ENCODE data around the gene GTF2F1. TPM values are rescaled to one million over a fixed set of nuclear protein-coding genes. Genes with fewer than 3 reads are reported as not detected.

Gene GTF2F1
- total and polyA plus RNA-seq, 9 of the 15 experiments (the other 6 are each of a cell fraction or from before 2014, with no cell fraction given) = 4.7 to 75.4 (median 68.4) TPM

GRCh38 chr19:6362027-6362350 lies 31.0 kb downstream of the GTF2F1 start:
- intact Hi-C loops (cut with micrococcal nuclease) (no loop called here), in situ Hi-C loops (cut with MboI) (no loop called here)
- no TSS peak for BruUV-seq (replicated peaks)
- Histone ChIP-seq H3K27me3 (ENCODE audit: control insufficient read depth in 2 of 2, insufficient read depth in 2 of 2, low read length in 2 of 2) (no peaks in the 10 kb centered on the region), H3K9me3 (replicated peaks; ENCODE audit: control insufficient read depth, insufficient read depth, low read depth, low read length) (no peaks in the 10 kb centered on the region), H2AFZ (ENCODE audit: low read depth, low read length) (peak overlapping the region; percentile 78), H3K79me2 (ENCODE audit: control insufficient read depth, insufficient read depth, low read length) (peaks cover 17% of the 10 kb centered on the region), H3K9me1 (ENCODE audit: control insufficient read depth, insufficient read depth, low read length) (no peaks in the 10 kb centered on the region), H3K4me1 (replicated peaks in 1 of 2; ENCODE audit: control insufficient read depth in 2 of 2, insufficient read depth in 2 of 2, low read length in 2 of 2) (peaks cover 8 to 36% of the 10 kb centered on the region in 2 experiments; a peak in 4 of 5 replicates), H3K4me3 (peak overlapping the region; percentile 84), H3K4me2 (ENCODE audit: insufficient read depth, low read length) (peak overlapping the region; percentile 86), H3K9ac (ENCODE audit: insufficient read depth in 1 of 2, low read depth in 2 of 2, low read length in 2 of 2) (peak overlapping the region; percentile 77 to 91), H3K36me3 (ENCODE audit: control insufficient read depth, insufficient read depth, low read length) (peaks cover 39% of the 10 kb centered on the region; the same call in 2 of the 3 replicates), H4K20me1 (replicated peaks; ENCODE audit: control insufficient read depth, insufficient read depth, low read length) (no peaks in the 10 kb centered on the region), H3K27ac (ENCODE audit: extremely low read depth, low read depth, low read length) (peak overlapping the region; percentile 81)
- WGBS (ENCODE audit: insufficient coverage, low coverage, missing lambda C conversion rate) = 0% methylated on average over 4 of the region's 7 CpGs
- DNase-seq (ENCODE audit: extremely low read depth in 1 of 4, low spot score in 3 of 4) (no peak), ATAC-seq (no peak; the same call in 1 of the 3 replicates), FAIRE-seq (no peak)
- CTCF ChIA-PET (ENCODE audit: low intra/inter-chr PET ratio) = no interaction called here
- POLR2A ChIA-PET = interaction anchor here (3.4 kb wide), 1 partner anchor 11 kb away, joined by 29 read pairs; the partner anchor contains the start of gene ALKBH7
- peak; percentile 27 for TF ChIP-seq RBBP5 (IDR thresholded peaks at IDR 0.05; ENCODE audit: borderline replicate concordance, insufficient read depth, low read length, poor library complexity, severe bottlenecking)
- TF ChIP-seq, protein P1, sequence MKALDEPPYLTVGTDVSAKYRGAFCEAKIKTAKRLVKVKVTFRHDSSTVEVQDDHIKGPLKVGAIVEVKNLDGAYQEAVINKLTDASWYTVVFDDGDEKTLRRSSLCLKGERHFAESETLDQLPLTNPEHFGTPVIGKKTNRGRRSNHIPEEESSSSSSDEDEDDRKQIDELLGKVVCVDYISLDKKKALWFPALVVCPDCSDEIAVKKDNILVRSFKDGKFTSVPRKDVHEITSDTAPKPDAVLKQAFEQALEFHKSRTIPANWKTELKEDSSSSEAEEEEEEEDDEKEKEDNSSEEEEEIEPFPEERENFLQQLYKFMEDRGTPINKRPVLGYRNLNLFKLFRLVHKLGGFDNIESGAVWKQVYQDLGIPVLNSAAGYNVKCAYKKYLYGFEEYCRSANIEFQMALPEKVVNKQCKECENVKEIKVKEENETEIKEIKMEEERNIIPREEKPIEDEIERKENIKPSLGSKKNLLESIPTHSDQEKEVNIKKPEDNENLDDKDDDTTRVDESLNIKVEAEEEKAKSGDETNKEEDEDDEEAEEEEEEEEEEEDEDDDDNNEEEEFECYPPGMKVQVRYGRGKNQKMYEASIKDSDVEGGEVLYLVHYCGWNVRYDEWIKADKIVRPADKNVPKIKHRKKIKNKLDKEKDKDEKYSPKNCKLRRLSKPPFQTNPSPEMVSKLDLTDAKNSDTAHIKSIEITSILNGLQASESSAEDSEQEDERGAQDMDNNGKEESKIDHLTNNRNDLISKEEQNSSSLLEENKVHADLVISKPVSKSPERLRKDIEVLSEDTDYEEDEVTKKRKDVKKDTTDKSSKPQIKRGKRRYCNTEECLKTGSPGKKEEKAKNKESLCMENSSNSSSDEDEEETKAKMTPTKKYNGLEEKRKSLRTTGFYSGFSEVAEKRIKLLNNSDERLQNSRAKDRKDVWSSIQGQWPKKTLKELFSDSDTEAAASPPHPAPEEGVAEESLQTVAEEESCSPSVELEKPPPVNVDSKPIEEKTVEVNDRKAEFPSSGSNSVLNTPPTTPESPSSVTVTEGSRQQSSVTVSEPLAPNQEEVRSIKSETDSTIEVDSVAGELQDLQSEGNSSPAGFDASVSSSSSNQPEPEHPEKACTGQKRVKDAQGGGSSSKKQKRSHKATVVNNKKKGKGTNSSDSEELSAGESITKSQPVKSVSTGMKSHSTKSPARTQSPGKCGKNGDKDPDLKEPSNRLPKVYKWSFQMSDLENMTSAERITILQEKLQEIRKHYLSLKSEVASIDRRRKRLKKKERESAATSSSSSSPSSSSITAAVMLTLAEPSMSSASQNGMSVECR (CRISPR knock-in tag; IDR thresholded peaks at IDR 0.05) = 0 out of 2 replicates have a peak, but pooled peaks have one; percentile 7
- peak; percentile 24; the same call in 1 of the 2 replicates for TF ChIP-seq DPF2 (IDR thresholded peaks at IDR 0.05)
- TF ChIP-seq, protein P2, sequence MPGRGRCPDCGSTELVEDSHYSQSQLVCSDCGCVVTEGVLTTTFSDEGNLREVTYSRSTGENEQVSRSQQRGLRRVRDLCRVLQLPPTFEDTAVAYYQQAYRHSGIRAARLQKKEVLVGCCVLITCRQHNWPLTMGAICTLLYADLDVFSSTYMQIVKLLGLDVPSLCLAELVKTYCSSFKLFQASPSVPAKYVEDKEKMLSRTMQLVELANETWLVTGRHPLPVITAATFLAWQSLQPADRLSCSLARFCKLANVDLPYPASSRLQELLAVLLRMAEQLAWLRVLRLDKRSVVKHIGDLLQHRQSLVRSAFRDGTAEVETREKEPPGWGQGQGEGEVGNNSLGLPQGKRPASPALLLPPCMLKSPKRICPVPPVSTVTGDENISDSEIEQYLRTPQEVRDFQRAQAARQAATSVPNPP (IDR thresholded peaks at IDR 0.05; ENCODE audit: borderline replicate concordance, insufficient read depth, insufficient read length) = no peak
- TF ChIP-seq PHF20 (IDR thresholded peaks at IDR 0.05; ENCODE audit: partially characterized antibody) = no peak
- TF ChIP-seq MAZ (CRISPR knock-in tag; conservative IDR thresholded peaks at IDR 0.05 in 1 of 2, IDR thresholded peaks at IDR 0.05 in 1 of 2) = no peak
- TF ChIP-seq SMARCE1 (IDR thresholded peaks at IDR 0.05) = peak; percentile 21; the same call in 1 of the 2 replicates
- 0 out of 4 replicates have a peak, but pooled peaks of 1 of the 2 experiments have one; percentile 2 for TF ChIP-seq HDAC1 (IDR thresholded peaks at IDR 0.05)
- no peak for TF ChIP-seq MCM7 (IDR thresholded peaks at IDR 0.05)
- 0 out of 2 replicates have a peak, but pooled peaks have one; percentile 15 for TF ChIP-seq CC2D1A (IDR thresholded peaks at IDR 0.05)
- TF ChIP-seq FOS (IDR thresholded peaks at IDR 0.05; ENCODE audit: extremely low read depth, insufficient read length) = no peak
- no peak for TF ChIP-seq YBX1 (IDR thresholded peaks at IDR 0.05)

All from K562 (cell line).